Loucy (cell line): ENCODE results near the gene PUDP.

Experiments used
- CTCF ChIP-seq: fragments of 200-600 bp; sonication (generic); conservative IDR thresholded peaks from 2 replicates; pipeline ENCODE4 v1.5.1; 2014; ENCODE audit warnings: mild to moderate bottlenecking, antibody characterized with exemption, low read length
- EZH2phosphoT487 ChIP-seq: fragments of 200-600 bp; IDR thresholded peaks from 2 replicates; pipeline ENCODE4 v1.6.1; 2018; ENCODE audit warnings: antibody characterized with exemption, mild to moderate bottlenecking, moderate library complexity, borderline replicate concordance

GRCh38 chrX:7168371-7168770, 20.4 kb upstream of the PUDP start:
- TF ChIP-seq CTCF (no peak), EZH2phosphoT487 (no peak)
